T-cell (primary cell): ENCODE data around the gene WNT3. TPM values are rescaled to one million over a fixed set of nuclear protein-coding genes. Genes with fewer than 3 reads are reported as not detected.
"Not testable (repeated sequence)": the region's sequence is repeated elsewhere in the genome, so short reads cannot be mapped to it uniquely, and the experiment has no call there.

Source experiments
- ATAC-seq, 4 experiments: fragments of 200-7000 bp in 3 of 4; fragments of 150-1000 bp in 1 of 4; cut with Tn5 transposase; replicated peaks in 1 of 4; 1 replicate in 3 of 4; 2 replicates in 1 of 4; pipeline ENCODE4 v1.10.0; 2021; ENCODE audit warnings: moderate library complexity in 3 of 4, mild to moderate bottlenecking in 2 of 4, moderate number of reproducible peaks in 1 of 4
- CTCF ChIA-PET, 2 donors: fragments of 300-600 bp; sonication (Branson Sonifier 250); formaldehyde crosslinking; loops; one replicate each; lab custom pipeline; 2022; ENCODE audit warnings: antibody characterized with exemption in 2 of 2; lab: Charles Lee
- POLR2A ChIA-PET, 2 donors: fragments of 300-600 bp; sonication (Branson Sonifier 250); formaldehyde crosslinking; loops; one replicate each; lab custom pipeline; 2022; ENCODE audit warnings: antibody characterized with exemption in 2 of 2; lab: Charles Lee
- DNase-seq, 35 experiments: peaks; one replicate each; pipeline versions ENCODE4 v3.0.0 to v3.0.0-alpha.2; 2013 to 2023
- H3K27ac ChIP-seq: one replicate; pipeline ENCODE4 v1.5.1; 2013; ENCODE audit warnings: low read length
- H3K27me3 ChIP-seq, 2 experiments: replicated peaks in 1 of 2; 1 replicate in 1 of 2; 2 replicates in 1 of 2; pipeline versions ENCODE4 v1.6.1 to v1.7.0; 2013; ENCODE audit warnings: low read length in 1 of 2, mixed read lengths in 1 of 2; ENCODE audit not compliant: control insufficient read depth in 2 of 2, insufficient read depth in 2 of 2; ENCODE audit errors: extremely low read depth in 1 of 2
- H3K36me3 ChIP-seq, 2 donors: 1 replicate in 1 of 2; 2 replicates in 1 of 2; pipeline versions ENCODE4 v1.6.1 to v1.7.0; 2013; ENCODE audit warnings: low read length in 1 of 2; ENCODE audit not compliant: control insufficient read depth in 2 of 2, insufficient read depth in 1 of 2; ENCODE audit errors: extremely low read depth in 1 of 2
- H3K4me1 ChIP-seq, 2 experiments: 1 replicate in 1 of 2; 2 replicates in 1 of 2; pipeline versions ENCODE4 v1.6.1 to v1.7.0; 2013; ENCODE audit warnings: low read length in 2 of 2, mixed read lengths in 1 of 2; ENCODE audit not compliant: insufficient read depth in 2 of 2, control insufficient read depth in 1 of 2; ENCODE audit errors: extremely low read depth in 1 of 2
- H3K4me3 ChIP-seq, 2 donors: 1 replicate in 1 of 2; 2 replicates in 1 of 2; pipeline versions ENCODE4 v1.5.1 to v1.7.0; 2013; ENCODE audit warnings: mild to moderate bottlenecking in 2 of 2, low read length in 1 of 2, moderate library complexity in 1 of 2; ENCODE audit not compliant: control insufficient read depth in 1 of 2; ENCODE audit errors: extremely low read depth in 1 of 2
- H3K9me3 ChIP-seq: 2 replicates; pipeline ENCODE4 v1.7.0; 2013
- H3K27ac Mint-ChIP-seq, 2 donors: one replicate each; pipeline ENCODE4 v1.8.0; 2020 to 2021; ENCODE audit warnings: mild to moderate bottlenecking in 2 of 2, mixed read lengths in 2 of 2
- H3K27me3 Mint-ChIP-seq, 2 donors: one replicate each; pipeline ENCODE4 v1.8.0; 2021 to 2022; ENCODE audit warnings: mixed read lengths in 2 of 2
- H3K36me3 Mint-ChIP-seq: one replicate; pipeline ENCODE4 v1.8.0; 2021; ENCODE audit warnings: mixed read lengths
- H3K4me1 Mint-ChIP-seq, 3 donors: one replicate each; pipeline ENCODE4 v1.8.0; 2020 to 2022; ENCODE audit warnings: mixed read lengths in 3 of 3, mild to moderate bottlenecking in 1 of 3
- H3K4me3 Mint-ChIP-seq, 3 donors: one replicate each; pipeline ENCODE4 v1.8.0; 2020 to 2022; ENCODE audit warnings: mild to moderate bottlenecking in 3 of 3, mixed read lengths in 3 of 3, moderate library complexity in 3 of 3
- H3K9me3 Mint-ChIP-seq, 3 donors: one replicate each; pipeline ENCODE4 v1.8.0; 2020 to 2022; ENCODE audit warnings: mixed read lengths in 3 of 3
- WGBS: methylation state at CpG from one replicate; pipeline ENCODE4 v1.1.5; 2013; ENCODE audit warnings: missing lambda C conversion rate; ENCODE audit not compliant: insufficient coverage; 5-methylcytosine and 5-hydroxymethylcytosine counted together
- total RNA-seq, 35 experiments: library from RNA in 6 of 35; stranded (reverse) in 6 of 35; fragments of 120-200 nt in 1 of 35; gene quantifications; one replicate each; pipeline versions ENCODE4 v1.2.1 to v1.2.4 and lab custom pipeline; 2013 to 2026

Gene WNT3
- total RNA-seq, 5 donors from 2014 or later (not counting 1 experiment from before 2014, with no cell fraction given): 0.09 to 0.12 (median 0.10) TPM; not detected in 2

DNA sequence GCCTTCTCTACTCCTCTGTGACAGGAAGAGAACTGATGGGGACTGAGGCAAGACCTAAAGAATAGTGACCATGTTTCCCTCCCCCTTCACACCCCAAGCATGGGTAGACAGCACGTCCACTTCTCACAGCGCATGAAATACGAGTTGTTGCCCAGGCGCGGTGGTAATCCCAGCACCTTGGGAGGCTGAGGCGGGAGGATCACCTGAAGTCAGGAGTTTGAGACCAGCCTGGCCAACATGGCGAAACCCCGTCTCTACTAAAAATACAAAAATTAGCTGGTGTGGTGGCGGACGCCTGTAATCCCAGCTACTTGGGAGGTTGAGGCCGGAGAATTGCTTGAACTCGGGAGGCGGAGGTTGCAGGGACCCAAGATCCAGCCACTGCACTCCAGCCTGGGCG lies 49.6 kb downstream of the WNT3 start:
- Histone ChIP-seq H3K4me1 (peaks cover 0 to 38% of the 10 kb centered on the region in 2 experiments), H3K27me3 (peaks cover 2 to 56% of the 10 kb centered on the region in 2 experiments)
- H3K36me3 Mint-ChIP-seq, ATAC-seq, DNase-seq, H3K27ac Mint-ChIP-seq, H3K9me3 ChIP-seq, POLR2A ChIA-PET, H3K4me3 ChIP-seq, H3K27ac ChIP-seq, H3K36me3 ChIP-seq, H3K9me3 Mint-ChIP-seq: not testable (repeated sequence)
- 97% methylated on average over 13 of the region's 14 CpGs for WGBS
- peaks cover 10 to 25% (median 21%) of the 10 kb centered on the region in 3 donors for H3K4me1 Mint-ChIP-seq
- CTCF ChIA-PET: interaction anchor here in 1 of 2 donors (0.7 kb wide), 1 partner anchor 509 kb away, joined by 3 read pairs; no protein-coding TSS in a partner anchor
- H3K4me3 Mint-ChIP-seq: peak overlapping the region in 1 of 3 donors; percentile 62
- peaks cover 6 to 26% of the 10 kb centered on the region in 2 donors for H3K27me3 Mint-ChIP-seq

DNA sequence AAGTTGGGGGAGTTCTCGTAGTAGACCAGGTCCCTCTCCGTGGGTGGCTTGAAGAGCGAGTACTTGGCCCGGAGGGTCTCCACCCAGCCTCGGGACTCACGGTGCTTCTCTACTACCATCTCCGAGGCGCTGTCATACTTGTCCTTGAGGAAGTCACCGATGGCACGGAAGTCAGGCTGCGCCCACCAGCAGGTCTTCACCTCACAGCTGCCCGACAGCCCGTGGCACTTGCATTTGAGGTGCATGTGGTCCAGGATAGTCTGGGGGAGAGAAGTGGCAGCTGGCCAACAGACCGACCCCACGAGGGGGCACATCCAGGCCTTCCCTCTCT lies 50.0 kb downstream of the WNT3 start:
- ATAC-seq: no peak
- no peak overlapping the region for H3K4me3 ChIP-seq
- 96% methylated on average over 8 of the region's 15 CpGs for WGBS
- no peaks in the 10 kb centered on the region for H3K9me3 ChIP-seq
- Mint-ChIP-seq H3K9me3 (no peaks in the 10 kb centered on the region), H3K36me3 (no peaks in the 10 kb centered on the region), H3K4me1 (peaks cover 10 to 25% (median 21%) of the 10 kb centered on the region in 3 donors), H3K27me3 (peaks cover 6 to 23% of the 10 kb centered on the region in 2 donors), H3K27ac (no peak overlapping the region), H3K4me3 (no peak overlapping the region)
- H3K36me3 ChIP-seq: no peaks in the 10 kb centered on the region
- peak in 1 of 35 experiments; percentile 16 for DNase-seq
- POLR2A ChIA-PET: no interaction called here
- peaks cover 2 to 52% of the 10 kb centered on the region in 2 experiments for H3K27me3 ChIP-seq
- CTCF ChIA-PET: interaction anchor here in 1 of 2 donors (0.7 kb wide), 1 partner anchor 508 kb away, joined by 3 read pairs; no protein-coding TSS in a partner anchor
- no peak overlapping the region for H3K27ac ChIP-seq
- H3K4me1 ChIP-seq: peaks cover 0 to 34% of the 10 kb centered on the region in 2 experiments

DNA sequence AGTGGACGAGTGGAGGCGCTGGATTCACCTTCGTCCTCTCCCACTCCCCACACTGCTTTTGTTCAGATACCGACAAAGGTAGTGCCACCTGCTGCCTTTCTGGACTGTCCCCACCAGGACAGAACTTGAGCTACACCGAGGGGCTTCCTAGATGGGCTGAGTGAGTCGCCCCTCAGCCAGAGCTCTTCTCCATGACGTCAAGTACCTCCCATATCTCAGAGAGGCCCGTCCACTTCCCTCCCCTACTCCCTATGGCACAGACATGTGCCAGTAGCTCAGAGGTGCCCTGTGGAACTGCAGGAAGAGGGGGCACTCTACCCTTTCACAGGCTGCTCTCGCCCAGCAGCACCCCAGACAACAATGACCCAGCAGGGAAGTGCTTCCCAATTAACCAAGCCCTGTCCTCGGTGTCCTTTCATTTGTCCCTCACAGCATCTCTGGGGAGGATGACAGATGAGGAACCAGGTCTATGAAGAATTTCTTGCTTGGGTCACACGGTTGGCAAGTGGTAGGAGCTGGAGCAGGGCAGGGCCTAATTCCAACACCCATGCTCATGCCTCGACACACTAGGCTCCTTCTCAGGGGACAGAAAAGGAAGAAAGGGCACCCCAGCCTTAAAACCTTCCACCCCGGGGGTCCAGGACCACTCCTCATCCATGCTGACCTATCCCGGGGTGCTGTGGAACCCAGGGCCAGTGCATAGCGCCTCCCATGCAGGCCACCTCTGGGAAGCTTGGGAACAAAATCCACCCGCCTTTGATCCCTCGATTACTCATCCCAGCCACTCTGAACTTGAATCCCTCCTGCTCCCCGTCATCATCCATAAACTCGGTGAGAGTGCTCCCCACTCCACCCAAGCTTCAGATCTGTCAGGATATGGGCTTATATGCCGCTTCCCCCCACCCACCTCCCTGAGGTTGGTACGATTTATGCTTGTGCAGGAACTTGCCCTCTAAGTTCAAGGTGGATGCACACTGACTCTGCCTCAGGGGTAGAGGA lies 51.7 kb downstream of the WNT3 start:
- Mint-ChIP-seq H3K9me3 (no peaks in the 10 kb centered on the region), H3K27ac (no peak overlapping the region), H3K27me3 (peaks cover 6 to 10% of the 10 kb centered on the region in 2 donors), H3K4me1 (peaks cover 5 to 12% (median 9%) of the 10 kb centered on the region in 3 donors), H3K36me3 (no peaks in the 10 kb centered on the region), H3K4me3 (no peak overlapping the region)
- Histone ChIP-seq H3K4me1 (peaks cover 0 to 19% of the 10 kb centered on the region in 2 experiments), H3K9me3 (no peaks in the 10 kb centered on the region), H3K27me3 (peaks cover 2 to 35% of the 10 kb centered on the region in 2 experiments), H3K4me3 (no peak overlapping the region), H3K27ac (no peak overlapping the region), H3K36me3 (no peaks in the 10 kb centered on the region)
- WGBS: 80% methylated on average over 15 of the region's 21 CpGs
- CTCF ChIA-PET: no interaction called here
- peak in 1 of 35 experiments; percentile 14 for DNase-seq
- ATAC-seq: no peak
- POLR2A ChIA-PET: no interaction called here

DNA sequence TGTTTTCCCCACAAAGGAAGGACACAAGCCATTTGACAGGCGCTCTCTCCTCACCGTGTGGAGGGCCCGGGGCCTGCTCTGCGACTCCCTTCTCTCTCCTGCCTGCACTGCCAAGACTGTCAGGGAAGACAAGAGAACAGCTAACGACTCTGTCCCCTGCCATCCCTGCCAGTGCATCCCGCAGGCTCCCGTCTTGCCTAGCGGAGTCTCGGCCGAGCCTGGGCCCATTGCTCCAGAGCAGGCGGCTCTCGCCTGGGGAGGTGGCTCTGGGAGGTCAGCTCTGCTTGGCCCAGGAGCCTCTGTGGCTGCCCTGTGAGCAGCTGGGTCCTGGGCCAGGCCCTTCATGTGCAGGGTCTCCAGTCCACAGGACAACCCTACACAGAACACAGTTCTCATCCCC lies 53.0 kb downstream of the WNT3 start:
- WGBS: 93% methylated on average over 10 of the region's 12 CpGs
- H3K4me3 Mint-ChIP-seq: no peak overlapping the region
- no peak overlapping the region for H3K4me3 ChIP-seq
- peaks cover 0 to 13% of the 10 kb centered on the region in 2 experiments for H3K4me1 ChIP-seq
- H3K27ac Mint-ChIP-seq: no peak overlapping the region
- peaks cover under 1 to 8% (median 6%) of the 10 kb centered on the region in 3 donors for H3K4me1 Mint-ChIP-seq
- peaks cover 3 to 6% of the 10 kb centered on the region in 2 donors for H3K27me3 Mint-ChIP-seq
- ATAC-seq: no peak
- ChIA-PET POLR2A (interaction anchor here in 1 of 2 donors (0.7 kb wide), 1 partner anchor 584 kb away, joined by 6 read pairs; no protein-coding TSS in a partner anchor), CTCF (no interaction called here)
- no peak for DNase-seq
- H3K9me3 ChIP-seq: no peaks in the 10 kb centered on the region
- H3K36me3 Mint-ChIP-seq: no peaks in the 10 kb centered on the region
- H3K9me3 Mint-ChIP-seq: no peaks in the 10 kb centered on the region
- H3K36me3 ChIP-seq: no peaks in the 10 kb centered on the region
- H3K27me3 ChIP-seq: peaks cover 0 to 28% of the 10 kb centered on the region in 2 experiments
- H3K27ac ChIP-seq: no peak overlapping the region

DNA sequence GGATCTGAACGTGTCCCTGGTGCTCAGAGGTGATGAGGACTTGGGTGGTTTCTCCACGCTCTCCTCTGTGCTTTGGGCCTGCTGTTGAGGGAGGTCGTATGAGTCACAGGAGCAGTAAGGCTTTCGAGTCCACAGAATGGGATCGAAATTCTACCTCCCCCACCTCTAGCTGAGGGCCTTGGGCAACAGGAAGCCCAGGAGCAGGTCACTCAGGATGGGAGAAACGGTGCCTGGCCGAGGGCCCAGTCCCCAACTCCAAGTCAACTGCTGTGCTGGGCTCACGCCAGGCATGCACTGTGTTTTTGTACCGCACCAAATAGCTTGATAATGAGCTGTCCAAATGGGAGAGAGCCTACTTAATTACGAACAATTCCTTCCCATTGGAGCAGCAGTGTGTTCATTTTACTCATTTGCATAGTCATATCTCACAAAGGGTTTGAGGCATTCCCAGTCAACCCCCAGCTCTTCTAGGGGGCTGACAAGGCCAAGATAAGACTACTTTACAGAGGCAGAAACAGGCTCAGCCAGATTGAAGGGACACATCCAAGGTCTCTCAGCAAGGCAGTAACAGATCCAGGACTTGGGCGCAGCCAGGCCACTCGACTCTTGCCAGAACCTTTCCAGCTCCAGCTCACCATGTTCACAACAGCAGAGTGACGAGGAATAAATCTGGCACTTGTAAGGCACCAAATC lies 53.6 kb downstream of the WNT3 start:
- no peaks in the 10 kb centered on the region for H3K9me3 Mint-ChIP-seq
- Histone ChIP-seq H3K27me3 (peaks cover 0 to 22% of the 10 kb centered on the region in 2 experiments), H3K27ac (no peak overlapping the region), H3K9me3 (no peaks in the 10 kb centered on the region), H3K36me3 (no peaks in the 10 kb centered on the region), H3K4me1 (peaks cover 0 to 7% of the 10 kb centered on the region in 2 experiments), H3K4me3 (no peak overlapping the region)
- peaks cover 0 to 2% of the 10 kb centered on the region in 2 donors for H3K27me3 Mint-ChIP-seq
- POLR2A ChIA-PET: interaction anchor here in 1 of 2 donors (0.7 kb wide), 1 partner anchor 584 kb away, joined by 6 read pairs; no protein-coding TSS in a partner anchor
- peaks cover 0 to 2% (median 2%) of the 10 kb centered on the region in 3 donors for H3K4me1 Mint-ChIP-seq
- H3K4me3 Mint-ChIP-seq: no peak overlapping the region
- CTCF ChIA-PET: no interaction called here
- DNase-seq (no peak), ATAC-seq (no peak)
- H3K36me3 Mint-ChIP-seq: no peaks in the 10 kb centered on the region
- H3K27ac Mint-ChIP-seq: no peak overlapping the region
- 88% methylated on average over 8 of the region's 13 CpGs for WGBS
